NCI-H187 (cell line): ENCODE results near the gene COL26A1.
"Not testable (repeated sequence)": the region's sequence is repeated elsewhere in the genome, so short reads cannot be mapped to it uniquely, and the experiment has no call there.

Experiments used
- DNase-seq, 2 experiments: peaks; one replicate each; lab custom pipeline; 2025; lab: John Stamatoyannopoulos, UW

The COL26A1 gene

GRCh38 chr7:101450064-101450463 is 87.4 kb downstream of the COL26A1 start:
- DNase-seq, result no peak

GRCh38 chr7:101453617-101454016 is 90.9 kb downstream of the COL26A1 start:
- no peak for DNase-seq

DNA sequence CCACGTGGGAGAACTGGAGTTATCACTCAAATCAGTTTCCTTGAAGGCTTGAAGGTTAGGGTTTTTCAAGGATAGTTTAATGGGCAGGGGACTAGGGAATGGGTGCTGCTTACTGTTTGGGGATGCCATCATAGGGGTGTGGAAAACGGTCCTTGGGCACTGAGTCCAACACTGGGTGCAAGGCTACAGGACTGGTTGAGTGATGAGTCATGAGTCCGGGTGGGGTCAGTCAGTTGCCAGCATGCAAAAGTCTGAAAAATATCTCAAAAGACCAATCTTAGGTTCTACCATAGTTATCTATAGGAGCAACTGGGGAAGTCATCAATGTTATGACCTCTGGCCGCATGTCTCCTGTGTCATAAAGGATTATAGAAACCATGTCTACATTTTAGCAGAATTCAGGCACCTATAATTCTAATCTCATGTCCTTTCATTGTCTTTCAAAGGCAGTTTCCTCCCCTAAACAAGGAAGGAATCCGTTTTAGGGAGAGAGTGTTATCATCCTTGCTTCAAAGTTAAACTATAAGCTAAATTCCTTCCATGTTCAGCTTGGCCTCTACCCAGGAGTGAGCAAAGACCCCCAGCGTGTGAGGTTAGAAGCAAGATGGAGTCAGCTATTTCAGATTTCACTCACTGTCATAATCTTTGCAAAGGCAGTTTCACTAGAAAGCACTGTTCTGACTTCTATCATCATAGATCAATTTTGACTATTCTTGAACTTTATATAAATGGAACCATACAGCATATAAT is 94.5 kb downstream of the COL26A1 start:
- no peak for DNase-seq

- DNase-seq, result no peak
These were observed 102.5 kb downstream of the COL26A1 start for GRCh38 chr7:101465131-101465530.

DNA sequence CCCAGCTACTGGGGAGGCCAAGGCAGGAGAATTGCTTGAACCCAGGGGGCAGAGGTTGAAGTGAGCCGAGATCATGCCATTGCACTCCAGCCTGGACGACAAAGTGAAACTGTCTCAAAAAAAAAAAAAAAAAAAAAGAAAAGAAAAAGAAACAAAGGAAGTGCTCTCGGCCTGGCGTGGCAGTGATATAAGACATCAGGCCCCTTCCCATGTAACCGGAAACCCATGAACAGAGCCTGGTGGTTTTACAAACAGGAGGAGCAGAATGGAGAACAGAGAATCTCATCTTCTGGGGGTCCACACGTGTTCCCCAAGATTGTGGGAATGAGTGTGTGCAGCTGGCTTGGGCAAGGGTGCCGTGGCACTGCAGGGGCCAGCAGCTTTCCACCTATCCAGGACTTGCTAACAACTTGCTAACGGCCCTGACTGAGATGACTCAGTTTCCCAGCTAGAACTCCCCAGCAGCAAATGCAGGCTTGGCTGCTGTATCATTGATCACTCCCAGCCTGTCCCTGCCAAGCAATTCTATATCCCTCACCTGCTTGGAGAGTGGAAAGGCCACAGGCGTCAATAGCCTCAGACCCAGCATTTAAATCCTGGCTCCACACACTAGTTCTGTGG is 103.0 kb downstream of the COL26A1 start:
- DNase-seq, result no peak

DNA sequence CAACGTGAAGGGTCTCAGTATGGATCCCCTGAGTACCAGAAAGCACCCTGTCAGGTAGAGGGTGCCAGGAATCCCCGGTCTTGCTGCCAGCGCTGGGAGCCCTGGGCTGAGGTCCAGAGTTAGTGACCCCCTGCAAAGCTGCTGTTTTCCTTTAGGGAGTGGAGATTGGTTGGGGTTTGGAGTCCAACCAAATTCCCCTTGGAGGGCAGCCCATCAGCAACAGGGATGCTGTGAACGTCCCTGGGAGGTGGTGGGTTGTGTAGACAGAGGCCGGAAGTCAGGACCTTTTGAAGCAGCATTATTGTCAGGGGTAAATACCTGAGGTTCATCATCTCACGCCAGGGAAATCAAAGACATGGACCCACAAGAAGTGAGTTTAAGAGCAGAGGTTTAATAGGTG is 104.2 kb downstream of the COL26A1 start:
- DNase-seq, result no peak

DNA sequence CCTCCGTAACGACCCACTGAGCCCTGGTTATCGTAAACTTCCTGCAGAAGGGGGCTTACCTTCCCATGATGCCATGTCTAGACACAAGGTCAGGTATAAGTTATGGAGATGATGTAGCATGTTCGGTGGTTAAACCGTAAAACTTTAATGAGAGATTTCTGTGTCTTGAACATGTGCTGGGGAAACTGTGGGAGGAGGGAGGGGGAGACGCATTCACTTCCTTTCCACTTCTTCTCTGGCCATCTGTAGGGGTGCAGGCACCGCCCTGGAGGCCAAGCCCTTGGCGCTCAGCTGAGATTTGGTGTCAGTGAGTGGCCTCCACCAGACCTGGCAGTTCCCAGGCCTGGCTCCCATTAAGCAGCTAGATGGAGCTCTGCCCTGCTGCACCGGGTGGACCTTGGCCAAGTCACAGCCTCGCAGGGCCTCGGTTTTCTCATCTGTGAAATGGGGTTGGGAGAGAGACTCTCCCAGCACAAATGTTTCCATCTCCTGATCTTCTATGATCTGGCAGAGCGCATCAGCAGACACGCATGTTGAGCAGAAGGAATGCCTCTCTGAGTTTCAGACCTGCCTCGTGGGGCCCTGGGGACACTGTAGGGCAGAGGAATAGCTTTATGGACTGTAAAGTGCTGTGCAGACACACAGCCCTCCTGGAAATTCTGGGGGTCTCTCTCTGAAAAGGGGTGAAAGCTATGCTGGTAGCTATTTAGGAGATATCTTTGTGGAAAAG is 106.0 kb downstream of the COL26A1 start:
- no peak for DNase-seq

DNA sequence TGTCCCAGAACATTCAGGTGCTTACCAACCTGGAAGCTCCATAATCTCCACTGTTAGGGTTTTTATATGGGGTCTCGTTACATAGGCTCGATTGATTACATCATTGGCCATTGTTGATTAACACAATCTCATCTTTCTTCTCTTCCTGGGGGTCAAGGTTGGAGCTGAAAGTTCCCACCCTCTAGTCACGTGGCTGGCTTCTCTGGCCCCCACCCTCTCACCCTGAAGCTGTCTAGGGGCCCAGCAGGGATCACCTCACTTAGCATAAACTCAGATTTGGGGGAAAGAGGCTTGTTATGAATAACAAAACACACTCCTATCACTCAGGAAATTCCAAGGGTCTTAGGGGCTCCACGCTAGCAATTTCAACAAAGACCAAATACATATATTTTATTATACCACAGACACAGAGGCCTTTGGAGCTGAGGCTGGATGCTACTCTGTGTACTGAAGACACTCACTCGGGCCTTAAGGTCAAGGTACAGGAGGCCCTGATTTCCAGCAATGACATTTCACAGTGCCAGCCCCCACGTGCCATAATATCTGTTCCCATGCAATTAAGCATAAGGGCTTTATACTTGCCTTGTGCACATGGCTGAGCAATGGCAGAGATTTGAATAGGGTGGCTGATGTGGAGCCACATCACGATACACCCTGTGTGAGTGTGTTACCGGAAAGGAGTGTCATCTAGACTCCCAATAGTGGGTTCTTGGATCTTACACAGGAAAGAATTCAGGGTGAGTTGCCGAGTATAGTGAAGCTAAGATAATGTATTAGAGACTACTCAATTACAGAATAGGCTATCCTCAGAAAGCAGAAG is 108.2 kb downstream of the COL26A1 start:
- DNase-seq, result no peak

DNA sequence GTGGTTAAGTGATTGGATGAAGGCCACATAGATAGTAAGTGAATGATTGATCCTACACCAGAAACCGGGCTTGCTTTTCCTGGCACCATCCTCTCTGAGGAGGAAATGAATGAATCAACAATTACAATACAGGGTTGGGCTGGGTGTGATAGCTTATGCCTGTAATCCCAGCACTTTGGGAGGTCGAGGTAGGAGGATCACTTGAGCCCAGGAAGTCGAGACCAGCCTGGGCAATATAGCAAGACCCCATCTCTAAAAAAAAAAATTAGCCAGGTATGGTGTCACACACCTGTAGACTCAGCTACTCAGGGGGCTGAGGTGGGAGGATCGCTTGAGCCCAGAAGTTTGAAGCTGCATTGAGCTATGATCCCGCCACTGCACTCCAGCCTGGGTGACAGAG is 111.5 kb downstream of the COL26A1 start:
- no peak for DNase-seq

- DNase-seq, result not testable (repeated sequence)
These were observed 113.0 kb downstream of the COL26A1 start for GRCh38 chr7:101475691-101476090.

- DNase-seq, result no peak
These were observed 116.5 kb downstream of the COL26A1 start for GRCh38 chr7:101479217-101479616.

- DNase-seq, result not testable (repeated sequence)
These were observed 123.4 kb downstream of the COL26A1 start for GRCh38 chr7:101486056-101486432.

DNA sequence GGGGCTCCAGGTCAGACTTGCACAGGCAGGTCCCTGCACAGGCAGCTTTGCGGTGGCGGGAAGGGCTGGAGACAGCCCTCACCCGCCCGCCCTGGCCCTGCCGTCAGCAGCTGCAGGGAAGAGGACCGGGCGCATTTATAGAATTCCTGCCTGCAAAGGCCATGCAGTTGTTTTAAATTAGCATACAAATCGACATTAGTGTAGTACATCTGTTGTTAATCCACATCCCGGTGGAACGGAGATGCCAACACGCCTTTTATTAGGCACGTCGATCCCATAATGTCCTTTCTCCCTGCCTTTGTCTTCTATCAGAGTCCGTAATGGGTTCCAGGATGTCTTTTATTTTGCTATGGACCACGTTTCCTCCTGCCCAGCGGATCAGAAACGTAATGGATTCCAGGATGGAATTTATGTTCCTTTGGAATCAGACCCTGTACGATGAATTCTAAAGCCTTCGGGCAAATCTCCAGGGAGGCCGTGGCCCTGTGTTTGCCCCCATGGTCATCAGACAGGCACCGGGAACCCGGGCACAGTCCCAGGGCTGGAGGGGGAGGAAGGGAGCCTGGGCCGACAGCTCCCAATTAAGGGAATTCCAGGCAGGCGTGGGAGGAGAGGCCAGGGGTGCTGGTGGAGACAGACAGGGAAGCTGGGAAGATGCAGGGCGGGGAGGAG is 123.9 kb downstream of the COL26A1 start:
- no peak for DNase-seq

DNA sequence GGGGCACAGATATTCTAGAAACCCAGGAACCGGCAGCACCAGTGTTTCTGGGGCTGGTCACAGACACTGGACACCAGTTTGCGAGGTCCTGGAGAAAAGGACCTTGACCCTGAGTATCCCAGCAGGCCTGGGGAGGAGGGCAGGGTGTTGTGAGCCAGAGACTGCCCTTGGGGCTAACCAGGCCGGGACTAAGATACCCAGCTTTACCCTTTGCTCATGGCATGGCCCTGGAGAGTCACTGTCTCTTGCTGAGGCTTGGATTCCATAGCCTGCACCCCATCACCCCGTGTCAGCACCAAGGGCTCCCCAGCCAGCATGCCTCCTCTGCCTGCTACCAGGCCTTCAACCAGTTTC is 124.4 kb downstream of the COL26A1 start:
- DNase-seq, result no peak

DNA sequence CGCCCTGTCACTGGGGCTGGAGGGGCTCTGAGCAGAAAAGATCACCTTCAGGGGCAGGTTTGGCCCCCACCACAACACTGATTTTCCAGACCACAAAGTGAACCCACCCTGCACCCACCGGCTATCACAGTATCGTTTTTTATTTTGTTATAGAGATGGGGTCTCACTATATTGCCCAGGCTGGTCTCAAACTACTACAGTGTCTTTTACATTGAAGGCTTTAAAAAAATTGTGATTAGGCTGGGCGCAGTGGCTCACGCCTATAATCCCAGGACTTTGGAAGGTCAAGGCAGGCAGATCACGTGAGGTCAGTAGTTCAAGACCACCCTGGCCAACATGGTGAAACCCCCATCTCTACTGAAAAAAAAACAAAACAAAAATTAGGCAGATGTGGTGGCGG is 125.1 kb downstream of the COL26A1 start:
- DNase-seq, result no peak

GRCh38 chr7:101488826-101489572 is 126.3 kb downstream of the COL26A1 start:
- no peak for DNase-seq

GRCh38 chr7:101490439-101490838 is 127.8 kb downstream of the COL26A1 start:
- DNase-seq, result not testable (repeated sequence)

DNA sequence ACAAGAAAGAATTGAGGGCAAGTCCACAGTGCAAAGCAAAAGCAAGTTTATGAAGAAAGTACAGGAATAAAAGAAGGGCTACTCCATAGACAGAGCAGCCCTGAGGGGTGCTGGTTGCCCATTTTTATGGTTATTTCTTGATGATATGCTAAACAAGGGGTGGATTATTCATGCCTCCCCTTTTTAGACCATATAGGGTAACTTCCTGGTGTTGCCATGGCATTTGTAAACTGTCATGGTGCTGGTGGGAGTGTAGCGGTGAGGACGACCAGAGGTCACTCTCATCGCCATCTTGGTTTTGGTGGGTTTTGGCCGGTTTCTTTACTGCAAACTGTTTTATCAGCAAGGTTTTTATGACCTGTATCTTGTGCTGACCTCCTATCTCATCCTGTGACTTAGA is 128.8 kb downstream of the COL26A1 start:
- not testable (repeated sequence) for DNase-seq

DNA sequence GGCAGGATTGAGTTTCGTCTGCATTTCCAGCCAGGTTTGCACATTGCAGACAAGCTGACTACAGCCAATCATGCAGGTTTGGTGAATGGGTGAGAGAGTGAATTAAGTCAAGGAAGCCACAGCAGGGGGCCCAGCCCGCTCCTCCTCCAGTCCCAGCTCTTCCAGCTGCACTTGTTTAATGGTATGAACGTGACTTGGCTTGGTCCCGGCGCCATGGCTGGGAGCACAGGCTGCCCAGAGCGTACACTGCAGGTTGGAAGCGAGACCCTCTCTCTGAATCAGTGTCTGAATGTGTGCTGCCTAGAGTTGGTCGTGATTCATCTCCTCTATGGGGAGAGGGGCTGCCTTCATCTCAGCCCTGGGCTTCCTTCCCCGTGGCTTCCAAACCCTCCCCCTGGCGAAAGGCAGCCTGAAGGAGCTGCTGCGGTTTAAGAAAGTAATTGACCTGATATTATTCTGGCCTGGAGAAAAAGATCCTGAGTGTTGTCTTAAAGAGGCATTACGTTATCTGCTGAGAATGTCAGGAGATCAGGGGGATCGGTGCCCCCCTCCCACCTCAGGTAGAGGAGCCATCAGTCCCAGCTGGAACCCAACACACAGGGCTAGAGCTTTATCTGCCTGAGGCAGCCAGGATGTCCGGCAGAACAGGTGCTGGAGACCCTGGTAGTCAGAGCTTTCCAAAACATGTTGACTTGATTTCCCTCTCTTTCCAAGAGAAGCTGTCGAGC is 132.1 kb downstream of the COL26A1 start:
- DNase-seq, result no peak

DNA sequence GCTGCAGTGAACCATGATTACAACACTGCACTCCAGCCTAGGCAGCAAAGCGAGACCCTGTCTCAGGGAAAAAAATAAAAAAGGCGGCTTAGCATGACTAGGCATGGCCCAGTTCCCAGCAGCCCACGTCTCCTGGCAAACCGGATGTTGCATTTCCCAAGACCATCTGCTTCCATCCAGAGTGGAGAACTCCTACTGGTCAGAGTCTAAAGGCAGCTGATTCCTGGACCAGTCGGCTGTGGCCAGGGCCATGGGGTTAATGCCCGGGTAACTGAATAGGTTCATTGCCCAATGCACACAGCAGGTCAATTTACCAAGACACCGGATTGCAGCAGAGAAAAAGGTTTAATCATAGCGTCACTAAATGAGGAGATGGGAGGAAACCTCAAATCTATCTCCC is 133.3 kb downstream of the COL26A1 start:
- no peak for DNase-seq
